Stimulated activated CD8-positive, alpha-beta memory T cell treated with anti-CD3 and anti-CD28 coated beads, Interleukin-4, amount 100 ng/mL, for 24 hours (primary cell): ENCODE measurements around the gene SEC22B.
"Not testable (repeated sequence)": the region's sequence is repeated elsewhere in the genome, so short reads cannot be mapped to it uniquely, and the experiment has no call there.

Experiments used
- DNase-seq: peaks from one replicate; pipeline ENCODE4 v3.0.0-alpha.2; 2020; ENCODE audit warnings: low read depth

Gene SEC22B

DNA sequence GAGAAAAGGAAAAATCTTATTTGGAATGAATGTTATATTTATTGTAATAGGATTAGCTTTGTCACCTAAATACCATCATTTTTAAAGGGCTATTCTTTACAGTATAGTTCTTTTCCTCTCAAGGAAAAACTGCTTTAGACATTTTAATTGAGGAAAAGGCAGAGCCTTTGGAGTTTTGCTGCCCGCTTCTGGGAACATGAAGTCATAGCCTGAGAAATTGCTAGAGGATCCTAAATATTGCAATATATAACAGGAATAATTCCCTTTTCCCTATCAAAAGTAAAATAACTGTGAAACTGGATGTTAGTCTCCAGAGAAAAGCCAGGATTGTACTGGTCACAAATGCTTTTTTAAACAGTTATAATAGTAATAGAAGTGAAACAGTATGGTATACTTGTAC is 30.5 kb downstream of the SEC22B start:
- not testable (repeated sequence) for DNase-seq

- not testable (repeated sequence) for DNase-seq
Measured at GRCh38 chr1:120144626-120145025, 31.7 kb downstream of the SEC22B start.

- not testable (repeated sequence) for DNase-seq
Measured at GRCh38 chr1:120144169-120144568, 32.2 kb downstream of the SEC22B start.

DNA sequence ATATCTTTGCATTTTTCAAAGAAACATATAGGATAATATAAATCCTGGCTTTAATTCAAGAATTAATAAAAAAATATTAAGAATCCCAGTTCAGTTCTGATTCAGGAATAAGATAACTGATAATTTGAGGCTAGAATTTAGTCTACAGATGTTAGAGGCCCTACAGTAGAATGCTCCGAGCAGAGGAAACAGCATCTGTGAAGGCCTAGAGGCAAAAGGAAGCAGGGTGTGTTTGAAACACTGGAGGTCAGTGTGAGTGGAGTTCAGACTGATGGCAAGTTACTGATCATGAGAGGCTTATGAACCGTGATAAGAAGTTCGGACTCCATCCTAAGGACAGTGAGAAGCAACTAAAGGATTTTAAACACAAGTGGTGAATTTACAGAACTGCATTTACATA is 33.0 kb downstream of the SEC22B start:
- not testable (repeated sequence) for DNase-seq

- peak; percentile 28 for DNase-seq
Measured at GRCh38 chr1:120142512-120143263, 33.6 kb downstream of the SEC22B start.

DNA sequence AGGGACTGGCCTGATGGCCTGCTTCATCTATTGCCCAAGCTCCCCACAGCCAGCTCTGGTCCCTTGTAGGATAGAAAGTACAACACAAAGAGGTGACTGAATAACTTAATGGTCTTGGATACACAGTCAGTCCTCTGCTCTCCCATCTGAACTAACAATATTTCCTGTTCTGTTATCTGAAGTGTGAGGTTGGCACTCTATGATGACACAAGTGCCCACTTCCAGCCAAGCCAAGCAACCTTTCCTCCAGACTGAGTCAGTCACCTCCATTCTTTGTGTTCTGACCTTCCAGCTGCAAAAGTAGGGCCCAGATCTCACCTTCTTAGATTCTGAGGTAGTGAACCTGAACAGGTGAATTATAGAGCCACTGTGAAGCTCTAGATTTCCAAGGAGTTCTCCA is 34.5 kb downstream of the SEC22B start:
- not testable (repeated sequence) for DNase-seq

DNA sequence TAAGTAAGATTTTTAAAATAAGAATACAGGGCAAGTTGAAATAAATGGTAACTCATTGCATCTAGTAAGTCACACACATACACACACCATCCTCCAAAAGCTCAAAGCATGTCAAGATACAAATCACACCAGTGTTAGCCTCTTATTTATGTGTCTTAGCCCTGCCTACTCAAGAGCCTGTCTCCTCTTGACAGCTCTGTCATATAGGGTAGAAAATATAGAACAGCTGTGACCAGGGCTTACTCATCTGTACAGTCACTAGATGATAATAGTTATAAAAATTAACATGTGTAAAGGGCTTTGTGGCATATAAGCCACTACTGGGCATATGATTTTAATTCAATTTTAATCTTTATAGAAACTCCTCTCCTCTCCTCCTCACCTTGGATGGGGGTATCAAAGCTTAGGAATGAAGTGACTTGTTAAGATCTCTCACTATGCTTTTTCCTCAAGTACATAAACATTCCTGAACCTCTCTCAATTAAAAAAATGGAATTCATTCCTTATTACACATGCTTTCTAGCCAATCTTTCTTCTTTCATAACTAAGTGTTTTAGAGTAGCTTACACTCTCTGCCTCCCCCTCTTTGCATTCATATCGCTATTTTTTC is 35.6 kb downstream of the SEC22B start:
- DNase-seq = not testable (repeated sequence)

DNA sequence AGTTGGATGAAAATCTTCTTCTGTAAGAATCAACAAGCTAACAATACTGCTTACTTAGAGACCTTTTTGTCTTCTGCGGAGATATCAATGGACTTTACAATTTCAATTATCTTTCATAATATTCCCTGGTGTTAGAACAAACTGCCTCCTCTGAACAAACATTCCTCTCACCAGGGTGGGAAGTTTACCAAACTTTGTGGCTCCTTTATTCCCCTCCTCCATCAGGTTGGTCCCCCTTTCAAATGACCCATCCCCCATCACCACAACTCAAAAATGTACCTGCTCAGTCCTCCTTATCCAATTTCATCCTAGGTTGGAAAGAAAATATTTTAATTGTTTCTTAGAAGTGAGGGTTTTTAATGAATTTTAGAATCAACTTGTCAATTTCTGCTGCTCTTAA is 40.2 kb downstream of the SEC22B start:
- DNase-seq = not testable (repeated sequence)

DNA sequence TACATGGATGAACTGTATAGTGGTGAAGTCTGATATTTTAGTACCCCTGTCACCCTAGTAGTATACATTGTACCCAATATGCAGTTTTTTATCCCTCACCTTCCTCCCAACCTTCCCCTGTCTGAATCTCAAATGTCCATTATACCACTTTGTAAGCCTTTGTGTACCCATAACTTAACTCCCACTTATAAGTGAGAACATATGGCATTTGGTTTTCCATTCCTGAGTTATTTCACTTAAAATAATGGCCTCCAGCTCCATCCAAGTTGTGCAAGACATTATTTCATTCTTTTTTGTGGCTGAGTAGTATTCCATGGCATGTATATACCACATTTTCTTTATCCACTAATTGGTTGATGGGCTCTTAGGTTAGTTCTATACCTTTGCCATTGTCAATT is 42.4 kb downstream of the SEC22B start:
- not testable (repeated sequence) for DNase-seq

DNA sequence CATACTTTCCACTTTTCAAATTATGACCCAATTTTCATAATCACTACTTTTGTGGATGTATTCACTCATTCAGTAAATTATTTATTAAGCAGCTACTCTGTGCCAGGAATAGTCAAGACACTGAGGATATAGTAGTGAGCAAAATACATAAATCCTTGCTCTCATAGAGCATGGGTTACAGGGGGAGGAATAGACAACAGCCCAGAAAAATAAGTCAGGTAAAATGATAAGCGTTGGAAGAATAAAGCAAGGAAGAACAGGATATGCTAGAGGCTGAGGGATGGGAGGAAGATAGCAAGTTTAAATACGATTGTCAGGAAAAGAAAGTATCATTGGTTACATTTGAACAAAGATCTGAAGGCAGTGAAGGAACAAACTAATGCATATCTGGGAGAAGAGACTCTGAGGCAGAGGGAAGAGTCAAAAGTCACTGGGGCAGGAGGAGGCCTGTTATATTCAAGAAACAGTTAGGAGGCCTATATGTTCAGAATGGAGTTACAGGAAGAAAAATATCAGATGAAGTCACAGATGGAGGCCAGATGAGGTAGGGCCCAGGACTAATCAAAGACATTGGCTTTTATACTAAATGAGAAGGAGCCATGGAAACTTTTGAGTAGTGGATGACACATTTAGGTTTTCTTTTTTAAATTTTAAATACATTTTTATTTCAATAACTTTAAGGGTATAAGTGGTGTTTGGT is 42.9 kb downstream of the SEC22B start:
- DNase-seq = no peak

- not testable (repeated sequence) for DNase-seq
Measured at GRCh38 chr1:120132406-120132763, 43.9 kb downstream of the SEC22B start.

DNA sequence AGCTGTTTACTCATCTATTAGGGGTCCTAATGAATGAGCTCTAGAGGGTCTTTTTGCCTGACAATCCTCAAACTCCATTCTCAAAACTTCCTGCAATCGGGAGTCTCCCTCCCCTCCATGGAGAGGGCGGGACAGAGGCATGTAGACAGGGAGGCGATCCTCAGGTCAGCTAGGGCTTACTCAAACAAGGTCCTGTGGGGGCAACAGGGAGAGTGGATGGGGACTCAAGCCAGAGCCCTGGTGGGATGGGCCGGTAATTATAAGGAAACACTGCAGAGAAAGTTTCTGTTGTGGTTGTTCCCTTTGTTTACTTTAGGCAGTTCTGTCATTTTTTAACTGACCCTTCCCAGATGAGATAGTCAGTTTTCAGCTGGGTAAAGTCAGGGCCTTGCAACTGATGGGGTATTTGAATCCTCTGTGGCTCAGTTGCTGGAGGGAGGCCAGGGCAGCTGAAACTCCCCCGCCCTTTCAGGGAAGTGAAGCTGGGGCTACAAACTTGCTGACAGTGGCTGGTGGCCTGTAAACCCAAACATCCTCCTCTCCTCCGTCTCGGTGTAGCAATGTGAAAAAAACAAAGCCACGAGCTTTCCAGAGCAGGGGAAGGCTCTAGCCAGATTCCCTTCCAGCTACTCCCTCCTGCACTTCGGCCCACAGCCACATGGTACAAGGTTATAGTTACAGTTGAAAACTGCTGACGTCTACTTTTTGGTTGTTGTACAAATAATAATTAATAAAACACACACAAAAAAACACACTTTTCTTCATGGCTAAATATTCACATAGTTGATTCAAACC is 44.5 kb downstream of the SEC22B start:
- DNase-seq = not testable (repeated sequence)

DNA sequence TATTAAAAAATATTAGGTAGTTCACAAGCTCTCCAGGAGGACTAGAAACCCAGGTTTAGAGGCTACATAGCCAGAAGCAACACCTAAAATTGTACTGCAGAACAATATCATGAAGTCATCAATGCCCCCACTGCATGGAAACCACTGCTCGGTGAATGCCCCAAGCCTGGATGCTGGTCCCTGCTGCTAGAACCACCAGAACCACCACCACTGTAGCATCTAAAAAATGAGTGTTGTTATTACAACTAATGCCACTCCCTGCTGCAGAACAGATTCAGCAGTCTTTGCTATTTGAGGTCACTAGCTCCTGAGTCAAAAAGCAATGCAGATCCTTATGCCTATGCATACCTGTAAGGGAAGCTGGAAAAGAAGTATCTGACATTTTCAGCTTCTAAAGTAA is 48.4 kb downstream of the SEC22B start:
- not testable (repeated sequence) for DNase-seq

DNA sequence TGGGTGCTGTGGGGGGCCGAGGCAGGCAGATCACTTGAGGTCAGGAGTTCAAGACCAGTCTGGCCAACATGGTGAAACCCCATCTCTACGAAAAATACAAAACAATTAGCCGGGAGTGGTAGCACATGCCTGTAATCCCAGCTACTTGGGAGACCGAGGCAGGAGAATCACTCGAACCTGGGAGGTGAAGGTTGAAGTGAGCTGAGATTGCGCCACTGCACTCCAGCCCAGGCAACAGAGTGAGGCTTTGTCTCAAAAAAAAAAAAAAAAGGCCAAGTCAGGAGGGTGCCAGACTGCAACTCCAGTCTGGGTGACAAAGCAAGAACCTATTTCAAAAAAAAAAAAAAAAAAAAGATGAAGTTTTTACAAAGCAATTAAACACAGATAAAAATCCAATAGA is 50.1 kb downstream of the SEC22B start:
- not testable (repeated sequence) for DNase-seq

GRCh38 chr1:120124628-120125027 is 51.7 kb downstream of the SEC22B start:
- DNase-seq = not testable (repeated sequence)

- DNase-seq = not testable (repeated sequence)
Measured at GRCh38 chr1:120123813-120124510, 52.4 kb downstream of the SEC22B start.

DNA sequence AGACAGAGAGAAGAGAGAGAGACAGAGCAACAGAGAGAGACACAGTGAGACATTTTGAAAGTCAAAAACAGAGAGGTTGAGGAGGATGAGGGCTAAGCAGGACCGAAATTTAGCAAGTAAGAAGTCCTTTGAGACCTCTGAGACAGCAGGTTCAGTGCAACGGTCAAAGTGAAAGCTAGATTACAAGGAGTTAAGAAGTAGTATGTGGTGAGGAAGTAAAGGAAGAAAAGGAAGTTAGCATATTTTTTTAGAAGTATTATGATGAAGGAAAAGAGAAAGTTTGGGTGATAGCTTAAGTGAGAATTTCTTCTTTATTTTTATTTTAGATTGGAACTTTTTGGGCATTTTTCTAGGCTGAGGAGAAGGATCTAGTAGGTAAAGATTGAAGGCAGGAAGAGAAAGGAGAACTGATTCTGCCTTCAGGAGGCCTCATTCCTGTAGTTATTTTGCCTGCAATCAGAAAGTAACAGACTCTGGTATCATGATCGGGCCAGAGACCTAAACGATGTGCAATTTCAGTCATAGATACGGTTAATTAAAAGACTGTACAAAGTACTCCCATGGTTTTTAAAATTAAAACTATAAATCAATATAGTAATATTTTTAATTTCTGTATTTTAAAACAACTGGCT is 53.9 kb downstream of the SEC22B start:
- not testable (repeated sequence) for DNase-seq

GRCh38 chr1:120121830-120122229 is 54.5 kb downstream of the SEC22B start:
- not testable (repeated sequence) for DNase-seq

GRCh38 chr1:120120525-120120924 is 55.8 kb downstream of the SEC22B start:
- not testable (repeated sequence) for DNase-seq

GRCh38 chr1:120117371-120118177 is 58.7 kb downstream of the SEC22B start:
- not testable (repeated sequence) for DNase-seq
